HUDEP-2 (cell line): ENCODE data around the gene STIL.
"Not testable (repeated sequence)": the region's sequence is repeated elsewhere in the genome, so short reads cannot be mapped to it uniquely, and the experiment has no call there.

Source experiments
- DNase-seq, 76 experiments: peaks; one replicate each; lab custom pipeline; 2025; ENCODE audit not compliant: unreplicated experiment in 76 of 76; lab: John Stamatoyannopoulos, UW

The STIL gene

GRCh38 chr1:47203504-47203903 is 110.4 kb downstream of the STIL start:
- not testable (repeated sequence) for DNase-seq

DNA sequence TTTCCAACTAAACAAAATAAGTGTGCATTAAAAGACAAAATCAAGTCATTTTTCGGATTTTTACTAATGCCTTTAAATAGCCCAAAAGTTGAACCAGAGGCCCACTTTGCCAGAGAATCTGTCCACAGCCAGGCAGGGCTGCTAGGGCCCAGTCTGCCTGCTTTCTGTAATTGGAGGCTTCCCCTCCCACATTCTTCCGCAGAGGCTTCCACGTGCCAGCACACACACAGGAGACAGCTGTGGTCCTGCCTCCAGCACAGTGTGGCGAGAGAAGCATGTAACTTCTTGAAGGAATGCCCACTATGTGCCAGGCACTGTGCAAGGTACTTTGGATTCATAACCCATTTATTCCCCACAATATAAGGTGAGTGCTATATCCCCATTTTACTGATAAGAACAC is 112.8 kb downstream of the STIL start:
- DNase-seq: no peak
